Neural cell (in vitro differentiated cells): ENCODE data around the gene IGF2BP3. TPM values are rescaled to one million over a fixed set of nuclear protein-coding genes. Genes with fewer than 3 reads are reported as not detected.

Source experiments
- H2AFZ ChIP-seq: fragments of 200-600, 300-800 bp; sonication (generic), shearing (Covaris generic); 2 replicates; pipeline ENCODE4 v1.6.0; 2014; ENCODE audit warnings: low read depth, mild to moderate bottlenecking, antibody characterized with exemption, low read length, moderate library complexity
- H3F3A ChIP-seq: fragments of 200-600 bp; shearing (Covaris generic); 2 replicates; pipeline ENCODE4 v1.6.1; 2016; ENCODE audit warnings: mild to moderate bottlenecking, moderate library complexity, mixed read lengths, antibody characterized with exemption, low read length; ENCODE audit not compliant: insufficient read depth, poor library complexity, severe bottlenecking
- H3K27ac ChIP-seq: fragments of 200-600, 300-800 bp; sonication (generic), shearing (Covaris generic); 2 replicates; pipeline ENCODE4 v1.5.1; 2014; ENCODE audit warnings: mild to moderate bottlenecking, low read length, moderate library complexity
- H3K27me3 ChIP-seq: fragments of 300-800, 200-600 bp; sonication (generic), shearing (Covaris generic); 2 replicates; pipeline ENCODE4 v1.6.0; 2014; ENCODE audit warnings: mild to moderate bottlenecking, low read depth, low read length, moderate library complexity; ENCODE audit not compliant: insufficient read depth
- H3K36me3 ChIP-seq: fragments of 300-800, 200-600 bp; sonication (generic), shearing (Covaris generic); 2 replicates; pipeline ENCODE4 v1.5.1; 2014; ENCODE audit warnings: mild to moderate bottlenecking, antibody characterized with exemption, low read length, moderate library complexity; ENCODE audit not compliant: insufficient read depth
- H3K4me2 ChIP-seq: fragments of 300-800, 200-600 bp; sonication (generic), shearing (Covaris generic); 2 replicates; pipeline ENCODE4 v1.6.0; 2014; ENCODE audit warnings: mild to moderate bottlenecking, low read length
- H3K4me3 ChIP-seq: fragments of 300-800, 200-600 bp; sonication (generic), shearing (Covaris generic); 2 replicates; pipeline ENCODE4 v1.5.1; 2014; ENCODE audit warnings: mild to moderate bottlenecking, low read length, moderate library complexity
- H3K79me2 ChIP-seq: fragments of 200-600 bp; shearing (Covaris generic); replicated peaks from 2 replicates; pipeline ENCODE4 v1.6.0; 2014; ENCODE audit warnings: mild to moderate bottlenecking, low read length, moderate library complexity; ENCODE audit not compliant: insufficient read depth
- H3K9ac ChIP-seq: fragments of 300-800, 200-600 bp; sonication (generic), shearing (Covaris generic); 2 replicates; pipeline ENCODE4 v1.6.1; 2016; ENCODE audit warnings: mild to moderate bottlenecking, low read length, mixed read lengths
- H3K9me2 ChIP-seq: fragments of 200-600 bp; shearing (Covaris generic); 2 replicates; pipeline ENCODE4 v1.6.1; 2016; ENCODE audit warnings: mild to moderate bottlenecking, low read length, mixed read lengths; ENCODE audit not compliant: insufficient read depth
- H3K9me3 ChIP-seq: fragments of 200-600, 300-800 bp; sonication (generic), shearing (Covaris generic); 2 replicates; pipeline ENCODE4 v1.6.1; 2016; ENCODE audit warnings: mild to moderate bottlenecking, mixed run types, low read length, moderate library complexity, mixed read lengths
- H4K20me1 ChIP-seq: fragments of 200-600 bp; shearing (Covaris generic); 2 replicates; pipeline ENCODE4 v1.6.1; 2016; ENCODE audit warnings: mild to moderate bottlenecking, mixed run types; ENCODE audit not compliant: insufficient read depth
- CTCF ChIP-seq: fragments of 450-650 bp; IDR thresholded peaks from 2 replicates; pipeline ENCODE4 v1.5.1; 2014; ENCODE audit warnings: antibody characterized with exemption, mild to moderate bottlenecking, moderate library complexity; ENCODE audit not compliant: poor library complexity, severe bottlenecking
- EP300 ChIP-seq: fragments of 450-650 bp; conservative IDR thresholded peaks from 2 replicates; pipeline ENCODE4 v1.6.1; 2014; ENCODE audit warnings: antibody characterized with exemption, mild to moderate bottlenecking, moderate library complexity; ENCODE audit not compliant: poor library complexity, severe bottlenecking
- EZH2 ChIP-seq: fragments of 200-600, 300-800 bp; shearing (Covaris generic), sonication (generic); IDR thresholded peaks from 2 replicates; pipeline ENCODE4 v1.6.1; 2014; ENCODE audit warnings: antibody characterized with exemption, low read length, borderline replicate concordance, mild to moderate bottlenecking; ENCODE audit not compliant: insufficient read depth, poor library complexity, severe bottlenecking
- MXI1 ChIP-seq: fragments of 450-650 bp; conservative IDR thresholded peaks from 2 replicates; pipeline ENCODE4 v1.6.1; 2014; ENCODE audit warnings: antibody characterized with exemption, mild to moderate bottlenecking; ENCODE audit not compliant: poor library complexity, severe bottlenecking
- POLR2AphosphoS5 ChIP-seq: IDR thresholded peaks from 2 replicates; pipeline ENCODE4 v1.6.1; 2012
- RAD21 ChIP-seq: fragments of 450-650 bp; conservative IDR thresholded peaks from 2 replicates; pipeline ENCODE4 v1.6.1; 2014; ENCODE audit warnings: antibody characterized with exemption, mild to moderate bottlenecking, moderate library complexity
- REST ChIP-seq: IDR thresholded peaks from 2 replicates; pipeline ENCODE4 v1.6.1; 2012; ENCODE audit warnings: borderline replicate concordance
- SMC3 ChIP-seq: fragments of 450-650 bp; conservative IDR thresholded peaks from 2 replicates; pipeline ENCODE4 v1.6.1; 2014; ENCODE audit warnings: antibody characterized with exemption, mild to moderate bottlenecking, moderate library complexity; ENCODE audit not compliant: poor library complexity
- TAF1 ChIP-seq: IDR thresholded peaks from 2 replicates; pipeline ENCODE4 v1.6.1; 2012; ENCODE audit warnings: low read depth
- polyA plus RNA-seq: library from polyadenylated mRNA; depleted of rRNA; stranded (reverse); fragments of >200 nt; gene quantifications from 2 replicates; pipeline ENCODE4 v1.2.3, GENCODE V29; 2014

IGF2BP3 gene
- polyA plus RNA-seq, 1 donor from 2014 or later = 29.6 TPM

GRCh38 chr7:23426876-23427275 lies 43.4 kb downstream of the IGF2BP3 start:
- H4K20me1 ChIP-seq = no peaks in the 10 kb centered on the region
- no peak overlapping the region for H2AFZ ChIP-seq
- no peak overlapping the region for H3K9ac ChIP-seq
- H3K9me3 ChIP-seq = no peaks in the 10 kb centered on the region
- H3K79me2 ChIP-seq = peaks cover 74% of the 10 kb centered on the region
- H3K9me2 ChIP-seq = no peaks in the 10 kb centered on the region
- H3K36me3 ChIP-seq = no peaks in the 10 kb centered on the region
- H3K27me3 ChIP-seq = no peaks in the 10 kb centered on the region
- H3K4me2 ChIP-seq = no peak overlapping the region
- H3K4me3 ChIP-seq = no peak overlapping the region
- H3K27ac ChIP-seq = no peak overlapping the region
- TF ChIP-seq MXI1 = no peak
- TF ChIP-seq SMC3 = no peak
- no peak for TF ChIP-seq POLR2AphosphoS5
- no peaks in the 10 kb centered on the region for H3F3A ChIP-seq

- Histone ChIP-seq H3K4me3 (no peak overlapping the region), H3K79me2 (peaks cover 66% of the 10 kb centered on the region), H2AFZ (no peak overlapping the region), H3F3A (no peaks in the 10 kb centered on the region), H3K27me3 (no peaks in the 10 kb centered on the region), H3K27ac (no peak overlapping the region), H3K4me2 (no peak overlapping the region), H3K9me3 (no peaks in the 10 kb centered on the region), H3K36me3 (no peaks in the 10 kb centered on the region), H4K20me1 (no peaks in the 10 kb centered on the region), H3K9me2 (no peaks in the 10 kb centered on the region), H3K9ac (no peak overlapping the region)
- TF ChIP-seq EZH2 (no peak), TAF1 (no peak), CTCF (no peak), MXI1 (no peak), POLR2AphosphoS5 (no peak), SMC3 (no peak), REST (no peak), RAD21 (no peak)
Measured at GRCh38 chr7:23422909-23423308, 47.4 kb downstream of the IGF2BP3 start.

GRCh38 chr7:23422384-23422783 lies 47.9 kb downstream of the IGF2BP3 start:
- no peak overlapping the region for H2AFZ ChIP-seq
- no peaks in the 10 kb centered on the region for H3F3A ChIP-seq
- H3K79me2 ChIP-seq = peaks cover 66% of the 10 kb centered on the region
- H3K27me3 ChIP-seq = no peaks in the 10 kb centered on the region
- no peak overlapping the region for H3K4me2 ChIP-seq
- H3K9ac ChIP-seq = no peak overlapping the region
- H3K9me3 ChIP-seq = no peaks in the 10 kb centered on the region
- no peaks in the 10 kb centered on the region for H4K20me1 ChIP-seq
- no peak overlapping the region for H3K27ac ChIP-seq
- TF ChIP-seq RAD21 (no peak), EP300 (no peak), REST (no peak), CTCF (no peak), TAF1 (no peak), EZH2 (no peak), SMC3 (no peak), POLR2AphosphoS5 (no peak), MXI1 (no peak)
- H3K36me3 ChIP-seq = no peaks in the 10 kb centered on the region
- H3K4me3 ChIP-seq = no peak overlapping the region
- no peaks in the 10 kb centered on the region for H3K9me2 ChIP-seq
